WTC11 (cell line): ENCODE measurements around the gene STIM2. TPM values are rescaled to one million over a fixed set of nuclear protein-coding genes. Genes with fewer than 3 reads are reported as not detected.
A peak's percentile ranks its signal among the peaks of the same experiment; 100 is the strongest.

Source experiments
- ATAC-seq: fragments of 200-7000 bp; cut with Tn5 transposase; 2 replicates; pipeline ENCODE4 v1.10.0; 2021; ENCODE audit warnings: mild to moderate bottlenecking, moderate library complexity
- CTCF ChIA-PET: fragments of 300-600 bp; sonication (Branson Sonifier 250); formaldehyde crosslinking; loops from one replicate; lab custom pipeline; 2021; ENCODE audit warnings: antibody characterized with exemption; lab: Charles Lee
- POLR2A ChIA-PET: fragments of 350-600 bp; sonication (Branson Sonifier 250); formaldehyde crosslinking; loops from one replicate; lab custom pipeline; 2021; ENCODE audit warnings: antibody characterized with exemption; lab: Charles Lee
- DNase-seq: peaks from one replicate; pipeline ENCODE4 v3.0.0; 2021; ENCODE audit warnings: low spot score
- H3K27ac Mint-ChIP-seq: 2 replicates; pipeline ENCODE4 v1.8.0; 2021; ENCODE audit warnings: mixed read lengths
- H3K27me3 Mint-ChIP-seq: 2 replicates; pipeline ENCODE4 v1.8.0; 2021; ENCODE audit warnings: low read depth, mild to moderate bottlenecking, moderate library complexity, mixed read lengths
- H3K36me3 Mint-ChIP-seq: 2 replicates; pipeline ENCODE4 v1.8.0; 2021; ENCODE audit warnings: mixed read lengths
- H3K4me1 Mint-ChIP-seq: 2 replicates; pipeline ENCODE4 v1.8.0; 2022; ENCODE audit warnings: mixed read lengths
- H3K4me3 Mint-ChIP-seq: 2 replicates; pipeline ENCODE4 v1.8.0; 2021; ENCODE audit warnings: mild to moderate bottlenecking, moderate library complexity, mixed read lengths
- H3K9me3 Mint-ChIP-seq: 2 replicates; pipeline ENCODE4 v1.8.0; 2021; ENCODE audit warnings: mixed read lengths
- ARID4B ChIP-seq: sonication (generic); formaldehyde crosslinking; IDR thresholded peaks from 2 replicates; pipeline ENCODE4 v1.8.0; 2023; ENCODE audit warnings: missing genetic modification reagents, mild to moderate bottlenecking, borderline replicate concordance
- ATF3 ChIP-seq: sonication (generic); formaldehyde crosslinking; conservative IDR thresholded peaks from 2 replicates; pipeline ENCODE4 v1.8.1; 2022; ENCODE audit warnings: mild to moderate bottlenecking, missing genetic modification reagents
- ATF6 ChIP-seq: sonication (generic); formaldehyde crosslinking; IDR thresholded peaks from 2 replicates; pipeline ENCODE4 v1.8.1; 2023; ENCODE audit warnings: mild to moderate bottlenecking, missing genetic modification reagents
- CREM ChIP-seq: sonication (generic); formaldehyde crosslinking; IDR thresholded peaks from 2 replicates; pipeline ENCODE4 v1.8.1; 2022; ENCODE audit warnings: mild to moderate bottlenecking, missing genetic modification reagents, moderate library complexity
- E2F1 ChIP-seq: sonication (generic); formaldehyde crosslinking; IDR thresholded peaks from 2 replicates; pipeline ENCODE4 v1.8.0; 2022; ENCODE audit warnings: mild to moderate bottlenecking, missing genetic modification reagents
- E2F5 ChIP-seq: sonication (generic); formaldehyde crosslinking; IDR thresholded peaks from 2 replicates; pipeline ENCODE4 v1.8.1; 2022; ENCODE audit warnings: mild to moderate bottlenecking, moderate library complexity, missing genetic modification reagents
- ERG ChIP-seq: fragments of 250-450 bp; sonication (Bioruptor Pico); IDR thresholded peaks from 2 replicates; pipeline ENCODE4 v1.8.0; 2021; ENCODE audit warnings: mild to moderate bottlenecking
- FOXK1 ChIP-seq: sonication (generic); formaldehyde crosslinking; IDR thresholded peaks from 2 replicates; pipeline ENCODE4 v1.8.0; 2022; ENCODE audit warnings: mild to moderate bottlenecking, moderate library complexity, missing genetic modification reagents
- FOXP1 ChIP-seq: sonication (generic); formaldehyde crosslinking; IDR thresholded peaks from 2 replicates; pipeline ENCODE4 v1.8.0; 2022; ENCODE audit warnings: missing genetic modification reagents, mild to moderate bottlenecking, moderate library complexity, borderline replicate concordance
- GABPB1 ChIP-seq: sonication (generic); formaldehyde crosslinking; IDR thresholded peaks from 2 replicates; pipeline ENCODE4 v1.8.1; 2023; ENCODE audit warnings: mild to moderate bottlenecking, missing genetic modification reagents
- HMGA2 ChIP-seq: fragments of 250-450 bp; sonication (Bioruptor Pico); IDR thresholded peaks from 2 replicates; pipeline ENCODE4 v1.4.0; 2021; ENCODE audit warnings: mild to moderate bottlenecking, moderate library complexity
- MLX ChIP-seq: sonication (generic); formaldehyde crosslinking; IDR thresholded peaks from 2 replicates; pipeline ENCODE4 v1.8.1; 2023; ENCODE audit warnings: mild to moderate bottlenecking, missing genetic modification reagents, moderate library complexity
- MXD4 ChIP-seq: fragments of 250-450 bp; sonication (Bioruptor Pico); IDR thresholded peaks from 2 replicates; pipeline ENCODE4 v1.8.0; 2021; ENCODE audit warnings: mild to moderate bottlenecking, moderate library complexity, borderline replicate concordance
- NFYB ChIP-seq: sonication (generic); formaldehyde crosslinking; conservative IDR thresholded peaks from 2 replicates; pipeline ENCODE4 v1.8.0; 2022; ENCODE audit warnings: low read depth, missing genetic modification reagents
- PREB ChIP-seq: sonication (generic); formaldehyde crosslinking; IDR thresholded peaks from 2 replicates; pipeline ENCODE4 v1.8.1; 2022; ENCODE audit warnings: mild to moderate bottlenecking, missing genetic modification reagents, moderate library complexity, borderline replicate concordance
- SOX15 ChIP-seq: fragments of 250-450 bp; sonication (Bioruptor Pico); IDR thresholded peaks from 2 replicates; pipeline ENCODE4 v1.9.0; 2021; ENCODE audit warnings: mild to moderate bottlenecking
- TEAD4 ChIP-seq: sonication (generic); formaldehyde crosslinking; IDR thresholded peaks from 2 replicates; pipeline ENCODE4 v1.8.0; 2022; ENCODE audit warnings: mild to moderate bottlenecking, missing genetic modification reagents
- TP53 ChIP-seq: sonication (generic); formaldehyde crosslinking; IDR thresholded peaks from 2 replicates; pipeline ENCODE4 v1.8.1; 2023; ENCODE audit warnings: mild to moderate bottlenecking, missing genetic modification reagents
- ZNF263 ChIP-seq: sonication (generic); formaldehyde crosslinking; IDR thresholded peaks from 2 replicates; pipeline ENCODE4 v1.8.1; 2022; ENCODE audit warnings: low read depth, mild to moderate bottlenecking, moderate library complexity, missing genetic modification reagents
- ZSCAN18 ChIP-seq: fragments of 250-450 bp; sonication (Bioruptor Pico); IDR thresholded peaks from 2 replicates; pipeline ENCODE4 v2.1.2; 2022; ENCODE audit warnings: mild to moderate bottlenecking, moderate library complexity
- total RNA-seq: library from RNA; stranded (reverse); gene quantifications from 3 replicates; pipeline ENCODE4 v1.2.3, GENCODE V29; 2021

STIM2 gene
- total RNA-seq, 1 experiment from 2014 or later = 22.4 TPM

- no peak for ATAC-seq
- no peaks in the 10 kb centered on the region for H3K9me3 Mint-ChIP-seq
- peaks cover 7% of the 10 kb centered on the region; the same call in 1 of the 2 replicates for H3K27me3 Mint-ChIP-seq
- POLR2A ChIA-PET = no interaction called here
- no peak for DNase-seq
- H3K4me1 Mint-ChIP-seq = peaks cover 45% of the 10 kb centered on the region
- H3K27ac Mint-ChIP-seq = no peak overlapping the region
- CTCF ChIA-PET = no interaction called here
- TF ChIP-seq ERG = no peak
- no peak for TF ChIP-seq HMGA2 (CRISPR knock-in tag)
- no peak for TF ChIP-seq NFYB
- TF ChIP-seq ATF3 (CRISPR knock-in tag) = no peak
- TF ChIP-seq TEAD4 (CRISPR knock-in tag) = no peak
- no peak for TF ChIP-seq PREB (CRISPR knock-in tag)
- TF ChIP-seq FOXK1 (CRISPR knock-in tag) = no peak
- TF ChIP-seq ZNF263 (CRISPR knock-in tag) = no peak
- no peak for TF ChIP-seq SOX15 (CRISPR knock-in tag)
- no peak for TF ChIP-seq GABPB1 (CRISPR knock-in tag)
- TF ChIP-seq E2F1 (CRISPR knock-in tag) = no peak
- TF ChIP-seq MXD4 = no peak
- TF ChIP-seq MLX = no peak
- TF ChIP-seq FOXP1 = no peak
- peak overlapping the region; percentile 80 for H3K4me3 Mint-ChIP-seq
- no peaks in the 10 kb centered on the region for H3K36me3 Mint-ChIP-seq
These were observed 1.7 kb upstream of the STIM2 start for GRCh38 chr4:26858947-26859401.

- DNase-seq (no peak), ATAC-seq (no peak)
- H3K4me3 Mint-ChIP-seq = peak overlapping the region; percentile 80
- H3K9me3 Mint-ChIP-seq = no peaks in the 10 kb centered on the region
- peaks cover 7% of the 10 kb centered on the region; the same call in 1 of the 2 replicates for H3K27me3 Mint-ChIP-seq
- H3K36me3 Mint-ChIP-seq = no peaks in the 10 kb centered on the region
- peaks cover 51% of the 10 kb centered on the region for H3K4me1 Mint-ChIP-seq
- ChIA-PET CTCF (interaction anchor here (1.3 to 1.8 kb wide), 3 partner anchors 52 to 150 kb away, joined by 3 to 9 read pairs (median 7); no protein-coding TSS in a partner anchor), POLR2A (interaction anchor here (0.6 kb wide), 1 partner anchor 1034 kb away, joined by 6 read pairs; no protein-coding TSS in a partner anchor)
- H3K27ac Mint-ChIP-seq = peak overlapping the region; percentile 98
- TF ChIP-seq CREM = no peak
- no peak for TF ChIP-seq ARID4B
- TF ChIP-seq ATF6 (CRISPR knock-in tag) = no peak
- TF ChIP-seq TP53 = no peak
- no peak for TF ChIP-seq TEAD4 (CRISPR knock-in tag)
- no peak for TF ChIP-seq E2F5 (CRISPR knock-in tag)
- no peak for TF ChIP-seq ZSCAN18 (CRISPR knock-in tag)
These were observed 882 bp upstream of the STIM2 start for GRCh38 chr4:26859762-26860156.
